Panc1 (cell line): Measurements from ENCODE around the gene ASB1.

ENCODE experiments used
- CTCF ChIP-seq: fragments of 450-650 bp; IDR thresholded peaks from 2 replicates; pipeline ENCODE4 v1.5.1; 2017; ENCODE audit warnings: mild to moderate bottlenecking
- SIN3A ChIP-seq: IDR thresholded peaks from 2 replicates; pipeline ENCODE4 v1.6.1; 2012; ENCODE audit warnings: low read depth, mild to moderate bottlenecking, low read length, moderate library complexity, borderline replicate concordance; ENCODE audit not compliant: insufficient read depth
- TCF7L2 ChIP-seq: IDR thresholded peaks from 2 replicates; pipeline ENCODE4 v1.6.1; 2011; ENCODE audit warnings: mild to moderate bottlenecking, low read depth, low read length, inconsistent platforms

DNA sequence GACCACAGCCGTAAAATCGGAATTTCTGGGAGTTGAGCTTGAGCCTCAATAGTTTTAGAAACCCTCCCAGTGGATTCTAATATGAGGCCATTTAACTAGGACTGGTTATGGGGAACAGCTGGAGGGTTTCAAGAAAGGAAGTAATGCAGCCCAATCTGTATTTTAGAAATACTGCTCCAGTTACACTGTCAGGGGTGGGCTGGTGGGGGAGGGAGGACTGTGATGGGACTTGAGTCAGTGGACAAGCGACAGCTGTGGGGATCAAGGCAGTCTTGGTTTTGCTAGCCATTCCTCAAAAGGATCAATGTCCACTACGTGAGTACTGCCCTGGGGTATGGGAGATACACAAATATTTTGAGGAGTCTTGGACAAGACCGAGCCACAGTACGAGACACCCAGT is 34.8 kb downstream of the ASB1 start:
- TF ChIP-seq CTCF (no peak), SIN3A (no peak), TCF7L2 (no peak)
